T-helper 1 cell (primary cell): ENCODE results near the gene RSRC1.
"Not testable (repeated sequence)": the region's sequence is repeated elsewhere in the genome, so short reads cannot be mapped to it uniquely, and the experiment has no call there.

Experiments
- DNase-seq, 5 donors: peaks; one replicate each; pipeline ENCODE4 v3.0.0-alpha.2; 2012 to 2020

Gene RSRC1

GRCh38 chr3:158540066-158540465, 430.2 kb downstream of the RSRC1 start:
- DNase-seq = no peak

- DNase-seq = no peak
Observed at GRCh38 chr3:158548691-158549090, 438.8 kb downstream of the RSRC1 start.

GRCh38 chr3:158549938-158550337, 440.0 kb downstream of the RSRC1 start:
- DNase-seq = not testable (repeated sequence)

GRCh38 chr3:158552124-158552523, 442.2 kb downstream of the RSRC1 start:
- no peak for DNase-seq

- no peak for DNase-seq
Observed at GRCh38 chr3:158559504-158559903, 449.6 kb downstream of the RSRC1 start.

GRCh38 chr3:158560979-158561378, 451.1 kb downstream of the RSRC1 start:
- no peak for DNase-seq

GRCh38 chr3:158562674-158563073, 452.8 kb downstream of the RSRC1 start:
- no peak for DNase-seq

GRCh38 chr3:158563076-158563475, 453.2 kb downstream of the RSRC1 start:
- no peak for DNase-seq

GRCh38 chr3:158565076-158565475, 455.2 kb downstream of the RSRC1 start:
- no peak for DNase-seq

GRCh38 chr3:158568784-158569183, 458.9 kb downstream of the RSRC1 start:
- DNase-seq = no peak

GRCh38 chr3:158569794-158570193, 459.9 kb downstream of the RSRC1 start:
- no peak for DNase-seq

GRCh38 chr3:158570999-158571702, 461.3 kb downstream of the RSRC1 start, which contains the start of gene MLF1:
MLF1 (plus strand) TSS chr3:158571194; CDS start chr3:158571301, 107 bp downstream.
- peak; percentile 51 to 82 (median 72) for DNase-seq

GRCh38 chr3:158571969-158572765, 462.3 kb downstream of the RSRC1 start:
- DNase-seq = no peak

- no peak for DNase-seq
Observed at GRCh38 chr3:158572766-158573060, 462.8 kb downstream of the RSRC1 start.

GRCh38 chr3:158573714-158574113, 463.8 kb downstream of the RSRC1 start:
- DNase-seq = no peak

GRCh38 chr3:158574646-158575045, 464.8 kb downstream of the RSRC1 start:
- no peak for DNase-seq

- no peak for DNase-seq
Observed at GRCh38 chr3:158590223-158590622, 480.3 kb downstream of the RSRC1 start.
